ENCODE measurements around the gene TPST1.
"Not testable (repeated sequence)": the region's sequence is repeated elsewhere in the genome, so short reads cannot be mapped to it uniquely, and the experiment has no call there.

Gene TPST1

GRCh38 chr7:66164356-66164755 lies 40.8 kb upstream of the TPST1 start:
- Histone ChIP-seq H3K36me3 (ENCODE audit: low read depth) (no peaks in the 10 kb centered on the region), H3K9me3 (ENCODE audit: severe bottlenecking) (no peaks in the 10 kb centered on the region), H3K27me3 (ENCODE audit: insufficient read depth, poor library complexity, severe bottlenecking) (no peaks in the 10 kb centered on the region), H3K27ac (ENCODE audit: poor library complexity, severe bottlenecking) (no peak overlapping the region), H3K4me1 (ENCODE audit: insufficient read depth, poor library complexity, severe bottlenecking) (peaks cover 5% of the 10 kb centered on the region), H3K4me3 (ENCODE audit: severe bottlenecking) (no peak overlapping the region)
- TF ChIP-seq, protein P1, sequence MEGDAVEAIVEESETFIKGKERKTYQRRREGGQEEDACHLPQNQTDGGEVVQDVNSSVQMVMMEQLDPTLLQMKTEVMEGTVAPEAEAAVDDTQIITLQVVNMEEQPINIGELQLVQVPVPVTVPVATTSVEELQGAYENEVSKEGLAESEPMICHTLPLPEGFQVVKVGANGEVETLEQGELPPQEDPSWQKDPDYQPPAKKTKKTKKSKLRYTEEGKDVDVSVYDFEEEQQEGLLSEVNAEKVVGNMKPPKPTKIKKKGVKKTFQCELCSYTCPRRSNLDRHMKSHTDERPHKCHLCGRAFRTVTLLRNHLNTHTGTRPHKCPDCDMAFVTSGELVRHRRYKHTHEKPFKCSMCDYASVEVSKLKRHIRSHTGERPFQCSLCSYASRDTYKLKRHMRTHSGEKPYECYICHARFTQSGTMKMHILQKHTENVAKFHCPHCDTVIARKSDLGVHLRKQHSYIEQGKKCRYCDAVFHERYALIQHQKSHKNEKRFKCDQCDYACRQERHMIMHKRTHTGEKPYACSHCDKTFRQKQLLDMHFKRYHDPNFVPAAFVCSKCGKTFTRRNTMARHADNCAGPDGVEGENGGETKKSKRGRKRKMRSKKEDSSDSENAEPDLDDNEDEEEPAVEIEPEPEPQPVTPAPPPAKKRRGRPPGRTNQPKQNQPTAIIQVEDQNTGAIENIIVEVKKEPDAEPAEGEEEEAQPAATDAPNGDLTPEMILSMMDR (IDR thresholded peaks at IDR 0.05; ENCODE audit: poor library complexity, severe bottlenecking), result no peak
- ATAC-seq (ENCODE audit: low read depth) (no peak), DNase-seq (ENCODE audit: low spot score) (no peak)

DNA sequence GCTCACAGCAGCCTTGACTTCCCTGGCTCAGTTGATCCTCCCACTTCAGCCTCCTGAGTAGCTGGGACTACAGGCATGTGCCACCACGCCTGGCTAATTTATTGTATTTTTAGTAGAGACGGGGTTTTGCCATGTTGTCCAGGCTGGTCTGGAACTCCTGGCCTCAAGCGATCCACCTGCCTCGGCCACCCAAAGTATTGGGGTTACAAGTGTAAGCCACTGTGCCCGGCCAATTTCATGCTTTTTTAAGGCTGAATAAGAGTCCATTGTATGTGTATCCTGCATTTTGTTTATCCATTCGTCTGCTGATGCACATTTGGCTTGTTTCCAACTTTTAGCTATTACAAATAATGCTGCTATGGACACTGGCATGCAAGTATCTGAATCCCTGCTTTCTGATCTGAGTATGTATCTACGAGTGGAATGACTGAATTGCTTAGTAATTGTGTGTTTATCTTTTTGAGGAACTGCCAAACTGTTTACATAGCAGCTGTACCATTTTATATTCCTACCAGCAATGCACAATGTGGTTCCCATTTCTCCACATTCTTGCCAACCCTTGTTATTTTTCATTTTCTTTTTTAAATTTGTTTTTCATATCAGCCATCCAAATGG lies 37.3 kb upstream of the TPST1 start:
- TF ChIP-seq, protein P1 (IDR thresholded peaks at IDR 0.05; ENCODE audit: poor library complexity, severe bottlenecking), result no peak
- Histone ChIP-seq H3K4me1 (ENCODE audit: insufficient read depth, poor library complexity, severe bottlenecking) (peaks cover 5% of the 10 kb centered on the region), H3K27me3 (ENCODE audit: insufficient read depth, poor library complexity, severe bottlenecking) (no peaks in the 10 kb centered on the region), H3K4me3 (ENCODE audit: severe bottlenecking) (no peak overlapping the region), H3K36me3 (ENCODE audit: low read depth) (no peaks in the 10 kb centered on the region), H3K9me3 (ENCODE audit: severe bottlenecking) (no peaks in the 10 kb centered on the region), H3K27ac (ENCODE audit: poor library complexity, severe bottlenecking) (no peak overlapping the region)
- DNase-seq (ENCODE audit: low spot score), result no peak
- ATAC-seq (ENCODE audit: low read depth), result peak; percentile 70

DNA sequence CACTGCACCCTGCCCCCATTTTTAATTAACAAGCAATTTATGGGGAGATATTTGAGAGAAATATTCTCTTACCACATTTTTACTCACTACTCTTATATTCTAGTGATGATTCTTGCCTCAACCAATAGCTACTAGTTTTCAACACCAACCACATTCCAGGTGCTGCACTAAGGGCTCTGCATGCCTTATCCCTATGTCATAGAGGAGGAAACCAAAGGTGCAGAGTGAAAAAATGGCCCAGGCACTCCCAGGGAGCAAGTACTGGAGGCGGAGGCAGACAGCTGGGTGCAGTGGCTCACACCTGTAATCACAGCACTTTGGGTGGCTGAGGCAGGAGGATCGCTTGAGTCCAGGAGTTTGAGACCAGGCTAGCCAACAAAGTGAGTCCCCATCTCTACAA lies 35.5 kb upstream of the TPST1 start:
- Histone ChIP-seq H3K9me3 (ENCODE audit: severe bottlenecking) (no peaks in the 10 kb centered on the region), H3K27ac (ENCODE audit: poor library complexity, severe bottlenecking) (no peak overlapping the region), H3K27me3 (ENCODE audit: insufficient read depth, poor library complexity, severe bottlenecking) (no peaks in the 10 kb centered on the region), H3K4me3 (ENCODE audit: severe bottlenecking) (no peak overlapping the region), H3K36me3 (ENCODE audit: low read depth) (no peaks in the 10 kb centered on the region), H3K4me1 (ENCODE audit: insufficient read depth, poor library complexity, severe bottlenecking) (peaks cover 5% of the 10 kb centered on the region)
- TF ChIP-seq, protein P1 (IDR thresholded peaks at IDR 0.05; ENCODE audit: poor library complexity, severe bottlenecking), result no peak
- DNase-seq (ENCODE audit: low spot score), result no peak
- peak; percentile 77 for ATAC-seq (ENCODE audit: low read depth)

GRCh38 chr7:66170309-66171231 lies 34.6 kb upstream of the TPST1 start:
- DNase-seq (ENCODE audit: low spot score) (no peak), ATAC-seq (ENCODE audit: low read depth) (0 out of 3 replicates have a peak, but pooled peaks have one; percentile 11)
- Histone ChIP-seq H3K27ac (ENCODE audit: poor library complexity, severe bottlenecking) (no peak overlapping the region), H3K36me3 (ENCODE audit: low read depth) (no peaks in the 10 kb centered on the region), H3K4me1 (ENCODE audit: insufficient read depth, poor library complexity, severe bottlenecking) (peaks cover 5% of the 10 kb centered on the region), H3K27me3 (ENCODE audit: insufficient read depth, poor library complexity, severe bottlenecking) (no peaks in the 10 kb centered on the region), H3K9me3 (ENCODE audit: severe bottlenecking) (no peaks in the 10 kb centered on the region), H3K4me3 (ENCODE audit: severe bottlenecking) (no peak overlapping the region)
- TF ChIP-seq, protein P1 (IDR thresholded peaks at IDR 0.05; ENCODE audit: poor library complexity, severe bottlenecking), result no peak

DNA sequence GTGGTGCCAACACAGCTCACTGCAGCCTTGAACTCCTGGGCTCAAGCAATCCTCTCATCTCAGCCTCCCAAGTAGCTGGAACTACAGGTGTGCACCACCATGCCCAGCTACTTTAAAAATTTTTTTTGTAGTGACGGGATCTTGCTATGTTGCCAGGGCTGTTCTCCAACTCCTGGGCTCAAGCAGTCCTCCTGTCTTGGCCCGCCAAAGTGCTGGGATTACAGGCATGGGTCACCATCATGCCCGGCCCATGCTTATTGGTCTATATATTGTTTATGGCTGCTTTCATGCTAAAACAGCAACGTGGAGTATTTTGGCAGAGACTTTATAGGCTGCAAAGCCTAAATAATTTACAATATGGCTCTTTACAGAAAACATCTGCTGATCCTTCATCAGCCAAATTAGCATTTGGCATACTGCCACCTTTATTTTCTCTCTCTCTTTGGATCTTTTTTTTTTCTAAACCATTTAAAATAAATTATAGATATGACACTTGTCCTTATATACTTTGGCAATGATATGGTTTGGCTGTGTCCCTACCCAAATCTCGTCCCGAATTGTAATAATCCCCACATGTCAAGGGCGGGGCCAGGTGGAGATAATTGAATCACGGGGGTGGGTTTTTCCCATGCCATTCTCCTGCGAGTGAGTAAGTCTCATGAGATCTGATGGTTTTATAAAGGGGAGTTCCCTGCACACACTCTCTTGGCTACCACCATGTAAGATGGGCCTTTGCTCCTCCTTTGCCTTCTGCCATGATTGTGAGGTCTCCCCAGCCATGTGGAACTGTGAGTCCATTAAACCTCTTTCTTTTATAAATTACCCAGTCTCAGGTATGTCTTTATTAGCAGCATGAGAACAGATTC lies 32.4 kb upstream of the TPST1 start:
- H3K27me3 ChIP-seq (ENCODE audit: insufficient read depth, poor library complexity, severe bottlenecking); H3K36me3 ChIP-seq (ENCODE audit: low read depth); H3K9me3 ChIP-seq (ENCODE audit: severe bottlenecking); H3K4me1 ChIP-seq (ENCODE audit: insufficient read depth, poor library complexity, severe bottlenecking); ATAC-seq (ENCODE audit: low read depth); H3K27ac ChIP-seq (ENCODE audit: poor library complexity, severe bottlenecking); H3K4me3 ChIP-seq (ENCODE audit: severe bottlenecking); DNase-seq (ENCODE audit: low spot score): not testable (repeated sequence)

Data from RWPE2 (cell line).